ENCODE measurements around the gene HMGB1. TPM values are rescaled to one million over a fixed set of nuclear protein-coding genes. Genes with fewer than 3 reads are reported as not detected.

Gene HMGB1
- total RNA-seq, 2 experiments from 2014 or later: 686 to 722 TPM

DNA sequence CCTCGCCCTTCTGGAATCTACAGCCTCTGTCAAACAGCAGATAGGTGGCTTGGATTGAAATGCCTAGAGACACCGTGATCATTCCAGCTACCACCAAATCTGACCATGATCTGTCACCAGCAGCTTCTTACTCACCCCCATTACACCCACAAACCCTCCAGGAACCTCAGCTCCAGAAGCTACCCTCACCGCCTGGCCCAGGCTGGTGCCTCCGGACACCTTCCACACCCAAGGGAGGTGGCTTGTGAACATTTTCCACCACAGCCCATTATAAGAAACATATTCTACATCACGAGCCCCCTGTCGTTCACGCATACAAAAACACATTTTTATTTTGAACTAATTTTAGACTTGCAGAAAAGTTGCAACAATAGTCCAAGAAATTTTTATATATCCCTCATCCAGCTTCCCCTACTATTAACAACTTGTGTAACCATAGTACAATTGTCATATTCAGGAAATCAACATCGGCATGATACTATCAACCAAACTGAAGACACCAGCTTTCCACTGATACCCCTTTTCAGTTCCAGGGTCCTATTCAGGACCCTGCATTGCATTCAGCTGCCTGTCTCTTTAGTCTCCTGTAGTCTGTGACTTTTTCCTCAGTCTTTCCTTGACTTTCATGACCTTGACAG lies 58.8 kb downstream of the HMGB1 start:
- H3K4me1 Mint-ChIP-seq (ENCODE audit: low read depth): peaks cover 10% of the 10 kb centered on the region
- no peak overlapping the region for H3K4me3 Mint-ChIP-seq
- DNase-seq: no peak
- intact Hi-C loops (cut with micrococcal nuclease): loop anchor here (5.0 kb wide), 1 partner anchor 275 kb away; no protein-coding TSS in a partner anchor
- no peaks in the 10 kb centered on the region for H3K9me3 Mint-ChIP-seq
- H3K36me3 Mint-ChIP-seq (ENCODE audit: low read depth): no peaks in the 10 kb centered on the region
- CTCF ChIA-PET: interaction anchor here (1.0 to 2.1 kb wide), 7 partner anchors 13 to 274 kb away, joined by 3 to 7 read pairs (median 4); partner anchors contain the start of gene USPL1
- H3K27ac Mint-ChIP-seq: no peak overlapping the region
- no peaks in the 10 kb centered on the region for H3K27me3 Mint-ChIP-seq (ENCODE audit: low read depth)

Other genes with a start within 250 kb of the HMGB1 start
- 1 to 10 TPM; 8.0 to 8.3 TPM for gene KATNAL1, start 158.4 kb downstream of the HMGB1 start, total RNA-seq
- gene UBE2L5, start 43.4 kb downstream of the HMGB1 start, total RNA-seq: not detected
- 10 to 100 TPM; 10.7 to 11.3 TPM for gene USPL1, start 152.0 kb upstream of the HMGB1 start, total RNA-seq

Measured in activated naive CD4-positive, alpha-beta T cell treated with anti-CD3 and anti-CD28 coated beads for 36 hours (primary cell).